Testis (tissue), 3 donors: ENCODE measurements around the gene METTL3. TPM values are rescaled to one million over a fixed set of nuclear protein-coding genes. Genes with fewer than 3 reads are reported as not detected.

Experiments
- DNase-seq: peaks from one replicate; pipeline ENCODE4 v3.0.0-alpha.2; 2019
- H3K27ac ChIP-seq, 2 donors: fragments of 200-600 bp; sonication (generic); one replicate each; pipeline ENCODE4 v1.5.1; 2019
- H3K27me3 ChIP-seq: fragments of 200-600 bp; sonication (generic); one replicate; pipeline ENCODE4 v1.5.1; 2019
- H3K36me3 ChIP-seq: fragments of 200-600 bp; sonication (generic); one replicate; pipeline ENCODE4 v1.5.1; 2017; ENCODE audit warnings: low read depth; ENCODE audit errors: missing control alignments
- H3K4me1 ChIP-seq: fragments of 200-600 bp; sonication (generic); one replicate; pipeline ENCODE4 v1.5.1; 2019
- H3K4me3 ChIP-seq, 2 donors: fragments of 200-600 bp; sonication (generic); one replicate each; pipeline ENCODE4 v1.5.1; 2017 to 2019
- H3K9me3 ChIP-seq: fragments of 200-600 bp; sonication (generic); one replicate; pipeline ENCODE4 v1.5.1; 2017
- POLR2A ChIP-seq: fragments of 450-650 bp; IDR thresholded peaks from one replicate; pipeline ENCODE4 v1.6.1; 2017; ENCODE audit warnings: antibody characterized with exemption, mild to moderate bottlenecking, moderate library complexity
- WGBS, 2 donors: methylation state at CpG; one replicate each; pipeline ENCODE4 v1.1.5; 2018; 5-methylcytosine and 5-hydroxymethylcytosine counted together
- intact Hi-C: fragments of 100-400 bp; cut with DNase I; formaldehyde crosslinking; loops from one replicate; pipeline ENCODE4 v1.15.1; 2023; ENCODE audit warnings: low total_unique reads
- polyA plus RNA-seq: library from polyadenylated mRNA; stranded (reverse); fragments of 350-450 nt; fragmentation: Illumina TruSeq; extraction: RNeasy Lipid Tissue Mini Kit (QIAGEN cat#74804); gene quantifications from one replicate; pipeline ENCODE4 v1.2.3, GENCODE V29; 2014; ENCODE audit warnings: low read depth, low replicate concordance; ENCODE audit not compliant: insufficient read depth
- total RNA-seq, 2 donors: library from RNA; depleted of rRNA; stranded (reverse); fragments of >200 nt; gene quantifications; one replicate each; pipeline ENCODE4 v1.2.3, GENCODE V29; 2016
- TF ChIP-seq, protein P1 (sequence below), 3 experiments: fragments of 450-650 bp in 2 of 3; fragments of 200-600 bp in 1 of 3; sonication (generic) in 1 of 3; IDR thresholded peaks; one replicate each; pipeline ENCODE4 v1.5.1; 2016 to 2019; ENCODE audit warnings: antibody characterized with exemption in 3 of 3, mild to moderate bottlenecking in 2 of 3, moderate library complexity in 1 of 3

The METTL3 gene
- total and polyA plus RNA-seq, 3 donors from 2014 or later, result 65.7 to 81.1 (median 66.3) TPM

DNA sequence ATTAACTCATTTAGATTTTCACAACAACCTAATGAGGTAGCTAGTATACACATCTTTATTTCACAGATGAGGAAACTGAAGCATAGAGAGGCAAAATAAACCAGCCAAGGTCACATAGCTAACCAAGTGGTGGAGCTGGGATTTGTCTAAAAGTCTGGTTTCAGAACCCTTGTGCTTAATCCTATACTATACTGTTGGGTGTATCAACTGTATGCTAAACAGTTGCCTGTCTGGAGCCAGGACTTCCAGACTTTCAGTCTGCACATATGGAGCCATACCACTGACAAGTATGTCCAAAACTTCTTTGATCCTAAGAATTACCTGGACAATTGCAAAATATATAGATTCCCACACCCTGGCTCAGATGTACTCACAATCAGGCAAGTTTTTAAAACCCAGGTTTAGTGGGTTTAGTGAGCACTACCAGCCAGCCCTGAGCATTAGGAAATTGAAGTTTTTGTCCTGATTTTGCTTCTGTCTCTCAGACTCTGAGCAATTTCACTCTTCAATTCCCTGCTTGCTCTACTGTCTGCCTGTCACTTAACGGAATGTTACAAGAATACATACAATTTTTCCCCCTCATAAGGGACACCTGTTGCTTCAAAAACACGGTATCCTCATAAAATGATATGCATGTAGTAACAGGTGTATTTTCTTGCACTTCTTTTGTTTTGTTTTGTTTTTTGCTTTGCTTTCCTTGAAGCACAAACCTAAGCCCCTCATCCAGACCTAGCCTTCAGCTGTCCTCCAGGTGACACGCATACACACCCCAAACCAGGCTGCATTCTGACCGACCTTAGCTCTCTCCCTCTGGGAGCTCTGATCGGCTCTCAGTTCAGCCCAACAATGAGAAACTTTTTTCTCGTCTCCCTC, 24.6 kb upstream of the METTL3 start:
- peak overlapping the region; percentile 6 to 45 for H3K4me3 ChIP-seq
- H3K9me3 ChIP-seq, result no peaks in the 10 kb centered on the region
- H3K36me3 ChIP-seq, result no peaks in the 10 kb centered on the region
- peaks cover 4% of the 10 kb centered on the region for H3K4me1 ChIP-seq
- no peak overlapping the region for H3K27ac ChIP-seq
- WGBS, 2 donors, result 20 to 40% methylated on average over 6 of the region's 6 CpGs
- TF ChIP-seq POLR2A, result no peak
- TF ChIP-seq, protein P1, sequence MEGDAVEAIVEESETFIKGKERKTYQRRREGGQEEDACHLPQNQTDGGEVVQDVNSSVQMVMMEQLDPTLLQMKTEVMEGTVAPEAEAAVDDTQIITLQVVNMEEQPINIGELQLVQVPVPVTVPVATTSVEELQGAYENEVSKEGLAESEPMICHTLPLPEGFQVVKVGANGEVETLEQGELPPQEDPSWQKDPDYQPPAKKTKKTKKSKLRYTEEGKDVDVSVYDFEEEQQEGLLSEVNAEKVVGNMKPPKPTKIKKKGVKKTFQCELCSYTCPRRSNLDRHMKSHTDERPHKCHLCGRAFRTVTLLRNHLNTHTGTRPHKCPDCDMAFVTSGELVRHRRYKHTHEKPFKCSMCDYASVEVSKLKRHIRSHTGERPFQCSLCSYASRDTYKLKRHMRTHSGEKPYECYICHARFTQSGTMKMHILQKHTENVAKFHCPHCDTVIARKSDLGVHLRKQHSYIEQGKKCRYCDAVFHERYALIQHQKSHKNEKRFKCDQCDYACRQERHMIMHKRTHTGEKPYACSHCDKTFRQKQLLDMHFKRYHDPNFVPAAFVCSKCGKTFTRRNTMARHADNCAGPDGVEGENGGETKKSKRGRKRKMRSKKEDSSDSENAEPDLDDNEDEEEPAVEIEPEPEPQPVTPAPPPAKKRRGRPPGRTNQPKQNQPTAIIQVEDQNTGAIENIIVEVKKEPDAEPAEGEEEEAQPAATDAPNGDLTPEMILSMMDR (IDR thresholded peaks at IDR 0.05), result no peak
- DNase-seq, result no peak
- intact Hi-C loops, result no loop called here
- no peaks in the 10 kb centered on the region for H3K27me3 ChIP-seq

DNA sequence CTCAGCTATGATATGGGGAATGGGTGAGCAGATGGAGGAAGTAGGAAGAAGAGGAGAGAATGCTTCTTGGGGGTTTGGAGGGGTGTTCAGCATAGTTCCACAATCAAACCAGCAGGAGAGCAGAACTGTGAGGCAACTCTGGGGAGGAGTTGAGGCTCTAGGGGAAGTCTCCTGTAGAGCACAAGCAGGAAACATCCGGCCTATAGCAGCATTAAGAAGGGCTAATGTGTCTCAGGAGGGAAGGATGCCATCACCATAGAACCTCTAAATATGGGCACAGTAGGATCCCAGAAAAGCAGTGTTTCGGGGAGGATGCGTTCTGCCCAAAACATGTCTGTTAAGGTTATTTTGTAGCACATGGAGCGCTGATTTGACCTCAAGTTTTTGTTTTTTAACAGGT, 23.4 kb upstream of the METTL3 start:
- Histone ChIP-seq H3K4me3 (no peak overlapping the region), H3K27me3 (no peaks in the 10 kb centered on the region), H3K9me3 (no peaks in the 10 kb centered on the region), H3K36me3 (no peaks in the 10 kb centered on the region), H3K4me1 (peaks cover 4% of the 10 kb centered on the region), H3K27ac (no peak overlapping the region)
- no peak for TF ChIP-seq POLR2A
- TF ChIP-seq, protein P1 (IDR thresholded peaks at IDR 0.05), result no peak
- intact Hi-C loops, result no loop called here
- DNase-seq, result no peak
- WGBS, 2 donors, result 86 to 90% methylated on average over 4 of the region's 4 CpGs

DNA sequence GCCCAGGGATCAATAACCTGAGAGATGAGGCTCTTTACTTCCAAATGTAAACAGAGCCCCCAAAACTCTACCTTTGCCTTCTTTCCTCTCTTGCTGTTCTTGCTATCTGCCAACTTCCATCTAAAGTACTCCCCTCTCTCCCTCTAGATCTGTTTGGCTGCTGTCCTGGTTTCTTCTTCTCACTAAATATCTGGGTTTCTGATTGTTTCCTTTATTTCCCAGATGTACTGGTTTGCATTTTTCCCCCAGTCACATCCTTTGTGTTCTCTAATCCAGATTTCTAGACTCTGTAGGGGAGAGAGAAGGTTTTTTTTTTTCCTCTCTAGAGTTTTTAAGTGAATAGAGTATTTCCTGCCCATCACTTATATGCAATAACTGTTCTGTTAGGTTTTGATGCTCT, 22.2 kb upstream of the METTL3 start:
- DNase-seq, result no peak
- TF ChIP-seq POLR2A, result no peak
- TF ChIP-seq, protein P1 (IDR thresholded peaks at IDR 0.05), result no peak
- no peak overlapping the region for H3K4me3 ChIP-seq
- no peaks in the 10 kb centered on the region for H3K36me3 ChIP-seq
- intact Hi-C loops, result no loop called here
- H3K9me3 ChIP-seq, result no peaks in the 10 kb centered on the region
- H3K27ac ChIP-seq, result no peak overlapping the region
- H3K27me3 ChIP-seq, result no peaks in the 10 kb centered on the region
- peaks cover 4% of the 10 kb centered on the region for H3K4me1 ChIP-seq

DNA sequence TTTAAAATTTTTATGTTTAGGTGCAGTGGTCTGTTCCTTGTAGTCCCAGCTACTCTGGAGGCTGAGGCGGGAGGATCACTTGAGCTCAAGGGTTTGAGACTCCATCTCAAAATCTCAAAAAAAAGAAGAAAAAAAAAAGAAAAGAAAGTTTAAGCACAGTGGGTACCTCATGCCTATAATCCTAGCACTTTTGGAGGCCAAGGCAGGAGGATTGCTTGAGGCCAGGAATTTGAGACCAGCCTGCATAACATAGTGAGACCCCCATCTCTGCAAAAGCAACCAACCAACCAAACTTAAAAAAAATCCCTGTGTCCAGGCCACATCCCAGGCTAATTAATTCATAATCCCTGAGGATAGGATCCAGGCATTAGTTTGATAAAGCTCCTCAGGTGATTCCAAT, 18.4 kb upstream of the METTL3 start:
- Histone ChIP-seq H3K4me3 (no peak overlapping the region), H3K9me3 (no peaks in the 10 kb centered on the region), H3K27ac (no peak overlapping the region), H3K36me3 (no peaks in the 10 kb centered on the region), H3K4me1 (peaks cover 9% of the 10 kb centered on the region), H3K27me3 (no peaks in the 10 kb centered on the region)
- WGBS, 2 donors, result 94% methylated on average over 1 of the region's 1 CpG
- intact Hi-C loops, result no loop called here
- TF ChIP-seq, protein P1 (IDR thresholded peaks at IDR 0.05), result no peak
- no peak for TF ChIP-seq POLR2A
- no peak for DNase-seq
